GM12874 (cell line): ENCODE data around the gene C2CD5.

ENCODE experiments used
- CTCF ChIP-seq: IDR thresholded peaks from 2 replicates; pipeline ENCODE4 v1.5.1; 2011; ENCODE audit warnings: low read depth, mild to moderate bottlenecking, control low read depth, low read length, moderate library complexity; ENCODE audit not compliant: insufficient read depth

C2CD5 gene

GRCh38 chr12:22476133-22476532, 68.2 kb downstream of the C2CD5 start:
- no peak for TF ChIP-seq CTCF

GRCh38 chr12:22474970-22475720, 69.2 kb downstream of the C2CD5 start:
- TF ChIP-seq CTCF = no peak

- TF ChIP-seq CTCF = no peak
Observed at GRCh38 chr12:22473212-22473611, 71.1 kb downstream of the C2CD5 start.

GRCh38 chr12:22467190-22467589, 77.2 kb downstream of the C2CD5 start:
- no peak for TF ChIP-seq CTCF

- no peak for TF ChIP-seq CTCF
Observed at GRCh38 chr12:22463306-22463705, 81.0 kb downstream of the C2CD5 start.

GRCh38 chr12:22461786-22462185, 82.6 kb downstream of the C2CD5 start:
- no peak for TF ChIP-seq CTCF

GRCh38 chr12:22459838-22460490, 84.4 kb downstream of the C2CD5 start:
- TF ChIP-seq CTCF = peak; percentile 49; the same call in 1 of the 2 replicates
